K562 (cell line): Measurements from ENCODE around the gene CDC45. TPM values are rescaled to one million over a fixed set of nuclear protein-coding genes. Genes with fewer than 3 reads are reported as not detected.

Source experiments
- ATAC-seq: fragments of 200-7000 bp; cut with Tn5 transposase; 3 replicates; pipeline ENCODE4 v1.9.1; 2020; ENCODE audit warnings: moderate library complexity
- BruUV-seq: library from RNA; stranded (reverse); fragments of 400-500 nt; replicated peaks from 2 replicates; lab custom pipeline; 2021; lab: Mats Ljungman, UMichigan
- CTCF ChIA-PET: fragments of 300-600 bp; formaldehyde crosslinking; extraction: SDS; loops from one replicate; lab custom pipeline; 2021; ENCODE audit warnings: low intra/inter-chr PET ratio; lab: Yijun Ruan, JAX
- POLR2A ChIA-PET: fragments of 300-600, 350-650 bp; sonication (Branson Sonifier 250); formaldehyde crosslinking; extraction: SDS; loops from one replicate; lab custom pipeline; 2021; ENCODE audit warnings: antibody characterized with exemption, inconsistent platforms; lab: Yijun Ruan, JAX
- DNase-seq, 4 experiments: peaks; one replicate each; pipeline versions ENCODE4 v3.0.0 to v3.0.0-alpha.2; 2011 to 2018; ENCODE audit warnings: low spot score in 3 of 4, mixed read lengths in 3 of 4; ENCODE audit errors: extremely low read depth in 1 of 4
- FAIRE-seq: peaks from 2 replicates; lab custom pipeline; 2011; peaks lifted over from hg19 to GRCh38; lab: Jason Lieb, UNC
- H2AFZ ChIP-seq: 2 replicates; pipeline ENCODE4 v1.6.0; 2011; ENCODE audit warnings: low read depth, low read length, control low read depth, inconsistent platforms
- H3K27ac ChIP-seq: fragments of 200-600 bp; 3 replicates; pipeline ENCODE4 v1.8.0; 2011; ENCODE audit warnings: low read depth, mild to moderate bottlenecking, control low read depth, inconsistent platforms, low read length, moderate library complexity, mixed read lengths; ENCODE audit errors: extremely low read depth
- H3K27me3 ChIP-seq, 2 experiments: fragments of 300-600 bp in 1 of 2; 2 replicates in 1 of 2; 3 replicates in 1 of 2; pipeline versions ENCODE4 v1.6.0 to v1.8.0; 2011; ENCODE audit warnings: inconsistent platforms in 2 of 2, low read length in 2 of 2, mild to moderate bottlenecking in 1 of 2, mixed read lengths in 1 of 2, moderate library complexity in 1 of 2; ENCODE audit not compliant: control insufficient read depth in 2 of 2, insufficient read depth in 2 of 2
- H3K36me3 ChIP-seq: fragments of 300-600 bp; 3 replicates; pipeline ENCODE4 v1.8.0; 2011; ENCODE audit warnings: mild to moderate bottlenecking, low read length, inconsistent platforms; ENCODE audit not compliant: control insufficient read depth, insufficient read depth
- H3K4me1 ChIP-seq, 2 experiments: fragments of 200-600 bp in 1 of 2; replicated peaks in 1 of 2; 2 replicates in 1 of 2; 3 replicates in 1 of 2; pipeline versions ENCODE4 v1.5.1 to v1.8.0; 2011; ENCODE audit warnings: inconsistent platforms in 2 of 2, low read length in 2 of 2, mild to moderate bottlenecking in 1 of 2, mixed read lengths in 1 of 2, moderate library complexity in 1 of 2; ENCODE audit not compliant: control insufficient read depth in 2 of 2, insufficient read depth in 2 of 2
- H3K4me2 ChIP-seq: 2 replicates; pipeline ENCODE4 v1.6.1; 2011; ENCODE audit warnings: low read length, control low read depth, inconsistent platforms, mixed read lengths; ENCODE audit not compliant: insufficient read depth
- H3K4me3 ChIP-seq: fragments of 200-600 bp; sonication (generic), shearing (Covaris generic); 2 replicates; pipeline ENCODE4 v1.5.1; 2016; ENCODE audit warnings: control low read depth, inconsistent platforms
- H3K79me2 ChIP-seq: fragments of 200-600 bp; 3 replicates; pipeline ENCODE4 v1.8.0; 2011; ENCODE audit warnings: low read length, inconsistent platforms; ENCODE audit not compliant: control insufficient read depth, insufficient read depth
- H3K9ac ChIP-seq, 2 experiments: 2 replicates each; pipeline versions ENCODE4 v1.6.0 to v1.6.1; 2011; ENCODE audit warnings: low read depth in 2 of 2, low read length in 2 of 2, control low read depth in 1 of 2, inconsistent platforms in 1 of 2, mild to moderate bottlenecking in 1 of 2, mixed read lengths in 1 of 2; ENCODE audit not compliant: insufficient read depth in 1 of 2
- H3K9me1 ChIP-seq: one replicate; pipeline ENCODE4 v1.6.0; 2011; ENCODE audit warnings: inconsistent platforms, mild to moderate bottlenecking, low read length, moderate library complexity; ENCODE audit not compliant: control insufficient read depth, insufficient read depth
- H3K9me3 ChIP-seq: replicated peaks from 2 replicates; pipeline ENCODE4 v1.5.1; 2011; ENCODE audit warnings: low read depth, low read length, inconsistent platforms; ENCODE audit not compliant: control insufficient read depth, insufficient read depth
- H4K20me1 ChIP-seq: replicated peaks from 2 replicates; pipeline ENCODE4 v1.6.1; 2011; ENCODE audit warnings: low read length, inconsistent platforms, mixed read lengths; ENCODE audit not compliant: control insufficient read depth, insufficient read depth
- FIP1L1 ChIP-seq: fragments of 200-400 bp; formaldehyde crosslinking; IDR thresholded peaks from 2 replicates; pipeline ENCODE4 v1.6.1; 2018; ENCODE audit warnings: mild to moderate bottlenecking, low read depth, low read length; ENCODE audit not compliant: poor library complexity, severe bottlenecking
- GABPB2 ChIP-seq: fragments of 250-450 bp; sonication (Bioruptor Pico); conservative IDR thresholded peaks from 2 replicates; pipeline ENCODE4 v1.5.1; 2021; ENCODE audit warnings: mild to moderate bottlenecking
- LCOR ChIP-seq: sonication (generic); formaldehyde crosslinking; IDR thresholded peaks from 2 replicates; pipeline ENCODE4 v1.8.0; 2022; ENCODE audit warnings: mild to moderate bottlenecking, missing genetic modification reagents
- PHF8 ChIP-seq: fragments of 200-600 bp; sonication (generic); IDR thresholded peaks from 2 replicates; pipeline ENCODE4 v1.6.1; 2012; ENCODE audit warnings: mixed run types, mild to moderate bottlenecking, inconsistent platforms, low read length, moderate library complexity, borderline replicate concordance
- POLR2AphosphoS2 ChIP-seq: IDR thresholded peaks from 2 replicates; pipeline ENCODE4 v1.6.1; 2012; ENCODE audit warnings: low read length, improper control_type of control experiment
- POLR2G ChIP-seq: fragments of 200-400 bp; formaldehyde crosslinking; IDR thresholded peaks from 2 replicates; pipeline ENCODE4 v1.6.1; 2017; ENCODE audit warnings: low read depth, mild to moderate bottlenecking, antibody characterized with exemption, low read length, moderate library complexity
- SIN3A ChIP-seq, 2 experiments: fragments of 150-350 bp in 1 of 2; IDR thresholded peaks; 2 replicates each; pipeline ENCODE4 v1.6.1; 2011 to 2016; ENCODE audit warnings: borderline replicate concordance in 2 of 2, low read depth in 2 of 2, low read length in 2 of 2, mild to moderate bottlenecking in 2 of 2, moderate library complexity in 2 of 2; ENCODE audit not compliant: control insufficient read depth in 1 of 2
- WHSC1 ChIP-seq: IDR thresholded peaks from one replicate; pipeline ENCODE4 v1.6.1; 2012; ENCODE audit warnings: low read length, control low read depth, inconsistent platforms
- ZNF124 ChIP-seq: sonication (generic); formaldehyde crosslinking; IDR thresholded peaks from 2 replicates; pipeline ENCODE4 v1.8.1; 2022; ENCODE audit warnings: missing genetic modification reagents
- WGBS: fragments of 100-300 bp; shearing (Covaris generic); methylation state at CpG from one replicate; pipeline ENCODE4 v1.1.6; 2016; ENCODE audit warnings: low coverage, mixed read lengths; ENCODE audit not compliant: insufficient coverage; ENCODE audit errors: missing lambda C conversion rate; 5-methylcytosine and 5-hydroxymethylcytosine counted together
- in situ Hi-C: fragments of 300-500 bp; cut with MboI; formaldehyde crosslinking; loops from 4 replicates; pipeline ENCODE4 v1.15.0; 2018; ENCODE audit warnings: inconsistent platforms, mixed read lengths
- intact Hi-C: fragments of 100-400 bp; cut with micrococcal nuclease; formaldehyde crosslinking; loops from 2 replicates; pipeline ENCODE4 v1.14.2; 2022
- polyA plus RNA-seq, 8 experiments: library from polyadenylated mRNA; depleted of rRNA in 4 of 8; stranded (reverse) in 5 of 8; unstranded in 3 of 8; fragments of >200 nt; fragmentation: Nextera tagmentation in 2 of 8; fragmentation: Illumina TruSeq in 1 of 8; extraction: Ambion mirVana in 2 of 8; extraction: Trizol in 1 of 8; gene quantifications; 2 replicates each; pipeline versions ENCODE4 v1.2.1 to v1.2.3, GENCODE V29; 2011 to 2014; ENCODE audit warnings: inconsistent platforms in 1 of 8, missing spikeins in 1 of 8
- total RNA-seq, 7 experiments: library from RNA; depleted of rRNA in 6 of 7; stranded (reverse); fragments of >200 nt in 6 of 7; fragmentation: Illumina TruSeq in 2 of 7; extraction: Trizol in 2 of 7; gene quantifications; 2 replicates each; pipeline versions ENCODE4 v1.2.1 to v1.2.3, GENCODE V29; 2011 to 2021; ENCODE audit warnings: low replicate concordance in 1 of 7
- TF ChIP-seq, protein P1 (sequence below): sonication (generic); formaldehyde crosslinking; IDR thresholded peaks from 2 replicates; pipeline ENCODE4 v1.8.1; 2022; ENCODE audit warnings: missing genetic modification reagents
- TF ChIP-seq, protein P2 (sequence below): conservative IDR thresholded peaks from 2 replicates; pipeline ENCODE4 v1.6.1; 2011; ENCODE audit warnings: low read depth, mild to moderate bottlenecking, low read length; ENCODE audit not compliant: control insufficient read depth
- TF ChIP-seq, protein P3 (sequence below), 2 experiments: fragments of 450-650 bp in 1 of 2; IDR thresholded peaks; 2 replicates each; pipeline ENCODE4 v1.6.1; 2011 to 2017; ENCODE audit warnings: low read depth in 2 of 2, antibody characterized with exemption in 1 of 2, borderline replicate concordance in 1 of 2, low read length in 1 of 2, mild to moderate bottlenecking in 1 of 2, mixed read lengths in 1 of 2; ENCODE audit not compliant: control insufficient read depth in 1 of 2

CDC45 gene
- total and polyA plus RNA-seq, 9 of the 15 experiments (the other 6 are each of a cell fraction or from before 2014, with no cell fraction given), result 251 to 580 (median 410) TPM

DNA sequence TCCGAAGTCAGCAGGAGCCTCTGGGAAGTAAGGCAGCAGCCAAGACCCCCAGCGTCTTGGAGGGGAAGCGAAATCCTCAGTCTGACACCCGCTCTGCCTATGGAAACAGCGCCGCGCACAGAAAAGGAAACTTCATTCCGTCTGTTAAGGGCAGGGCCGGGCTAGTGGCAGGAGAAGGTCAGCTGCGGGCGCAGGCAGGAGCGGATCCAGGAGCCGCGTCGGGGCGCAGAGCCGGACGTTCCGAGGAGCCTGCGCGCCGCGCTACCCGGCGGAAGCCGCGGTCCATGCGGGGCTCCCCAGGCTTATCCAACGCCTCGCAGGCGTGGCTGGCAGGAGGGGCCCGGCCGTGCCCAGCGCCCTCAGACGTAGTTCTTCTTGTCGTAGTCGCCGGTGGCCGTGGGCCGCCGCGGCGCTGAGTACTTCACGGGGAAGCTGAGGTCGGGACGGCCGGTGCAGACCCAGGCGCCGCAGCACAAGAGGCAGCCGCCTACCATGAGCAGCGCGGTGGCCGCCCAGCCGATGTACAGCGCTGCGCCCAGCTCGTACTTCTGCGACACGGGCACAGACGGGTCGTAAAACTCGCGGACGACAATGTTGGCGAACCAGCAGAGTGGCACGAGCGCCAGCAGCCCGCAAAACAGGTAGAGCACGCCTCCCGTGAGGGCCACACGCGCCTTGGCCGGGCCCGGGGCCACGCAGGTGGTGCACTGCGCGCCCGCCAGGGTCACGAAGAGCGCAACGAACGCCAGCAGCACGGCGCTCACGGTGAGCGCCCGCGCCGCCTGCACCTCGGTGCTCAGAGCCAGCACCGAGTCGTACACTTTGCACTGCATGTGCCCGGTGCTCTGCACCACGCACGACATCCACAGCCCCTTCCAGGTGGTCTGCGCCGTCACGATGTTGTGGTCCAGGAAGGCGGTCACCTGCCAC, 43.8 kb downstream of the CDC45 start:
- no peak overlapping the region for H3K4me2 ChIP-seq
- no peaks in the 10 kb centered on the region for H3K79me2 ChIP-seq
- peaks cover 19 to 23% of the 10 kb centered on the region in 2 experiments; a peak in 4 of 5 replicates for H3K27me3 ChIP-seq
- intact Hi-C loops, result no loop called here
- WGBS, result 97% methylated on average over 99 of the region's 99 CpGs
- FAIRE-seq (no peak), ATAC-seq (no peak), DNase-seq (peak in 2 of 4 experiments; percentile 42 to 56)
- CTCF ChIA-PET, result no interaction called here
- in situ Hi-C loops, result no loop called here
- no peaks in the 10 kb centered on the region for H3K9me3 ChIP-seq
- no peak overlapping the region for H3K27ac ChIP-seq
- no TSS peak for BruUV-seq
- H3K4me1 ChIP-seq, result peaks cover 0 to 52% of the 10 kb centered on the region in 2 experiments; a peak in 3 of 5 replicates
- no peak overlapping the region for H3K4me3 ChIP-seq
- H3K9me1 ChIP-seq, result no peaks in the 10 kb centered on the region
- no peak overlapping the region for H2AFZ ChIP-seq
- H3K9ac ChIP-seq, result peak overlapping the region in 1 of 2 experiments; percentile 1; a peak in 1 of 4 replicates
- H4K20me1 ChIP-seq, result peaks cover 22% of the 10 kb centered on the region
- H3K36me3 ChIP-seq, result peaks cover 43% of the 10 kb centered on the region; the same call in 2 of the 3 replicates
- POLR2A ChIA-PET, result interaction anchor here (0.6 to 2.8 kb wide), 6 partner anchors 13 to 565 kb away, joined by 3 to 22 read pairs (median 3); no protein-coding TSS in a partner anchor
- TF ChIP-seq, protein P1, sequence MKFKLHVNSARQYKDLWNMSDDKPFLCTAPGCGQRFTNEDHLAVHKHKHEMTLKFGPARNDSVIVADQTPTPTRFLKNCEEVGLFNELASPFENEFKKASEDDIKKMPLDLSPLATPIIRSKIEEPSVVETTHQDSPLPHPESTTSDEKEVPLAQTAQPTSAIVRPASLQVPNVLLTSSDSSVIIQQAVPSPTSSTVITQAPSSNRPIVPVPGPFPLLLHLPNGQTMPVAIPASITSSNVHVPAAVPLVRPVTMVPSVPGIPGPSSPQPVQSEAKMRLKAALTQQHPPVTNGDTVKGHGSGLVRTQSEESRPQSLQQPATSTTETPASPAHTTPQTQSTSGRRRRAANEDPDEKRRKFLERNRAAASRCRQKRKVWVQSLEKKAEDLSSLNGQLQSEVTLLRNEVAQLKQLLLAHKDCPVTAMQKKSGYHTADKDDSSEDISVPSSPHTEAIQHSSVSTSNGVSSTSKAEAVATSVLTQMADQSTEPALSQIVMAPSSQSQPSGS (CRISPR knock-in tag), result peak; percentile 17
- TF ChIP-seq ZNF124 (CRISPR knock-in tag) (0 out of 2 replicates have a peak, but pooled peaks have one; percentile 21), POLR2G (peak; percentile 71), POLR2AphosphoS2 (peak; percentile 10; the same call in 1 of the 2 replicates), SIN3A (IDR thresholded peaks at IDR 0.05; ENCODE audit: borderline replicate concordance in 2 of 2, control insufficient read depth in 1 of 2, low read depth in 2 of 2, low read length in 2 of 2) (no peak), FIP1L1 (peak; percentile 43), LCOR (CRISPR knock-in tag) (0 out of 2 replicates have a peak, but pooled peaks have one; percentile 44), PHF8 (peak; percentile 19; the same call in 1 of the 2 replicates), GABPB2 (peak; percentile 72; the same call in 1 of the 2 replicates), WHSC1 (peak; percentile 33)
- TF ChIP-seq, protein P2, sequence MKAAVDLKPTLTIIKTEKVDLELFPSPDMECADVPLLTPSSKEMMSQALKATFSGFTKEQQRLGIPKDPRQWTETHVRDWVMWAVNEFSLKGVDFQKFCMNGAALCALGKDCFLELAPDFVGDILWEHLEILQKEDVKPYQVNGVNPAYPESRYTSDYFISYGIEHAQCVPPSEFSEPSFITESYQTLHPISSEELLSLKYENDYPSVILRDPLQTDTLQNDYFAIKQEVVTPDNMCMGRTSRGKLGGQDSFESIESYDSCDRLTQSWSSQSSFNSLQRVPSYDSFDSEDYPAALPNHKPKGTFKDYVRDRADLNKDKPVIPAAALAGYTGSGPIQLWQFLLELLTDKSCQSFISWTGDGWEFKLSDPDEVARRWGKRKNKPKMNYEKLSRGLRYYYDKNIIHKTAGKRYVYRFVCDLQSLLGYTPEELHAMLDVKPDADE, result 0 out of 2 replicates have a peak, but pooled peaks have one; percentile 44
- TF ChIP-seq, protein P3, sequence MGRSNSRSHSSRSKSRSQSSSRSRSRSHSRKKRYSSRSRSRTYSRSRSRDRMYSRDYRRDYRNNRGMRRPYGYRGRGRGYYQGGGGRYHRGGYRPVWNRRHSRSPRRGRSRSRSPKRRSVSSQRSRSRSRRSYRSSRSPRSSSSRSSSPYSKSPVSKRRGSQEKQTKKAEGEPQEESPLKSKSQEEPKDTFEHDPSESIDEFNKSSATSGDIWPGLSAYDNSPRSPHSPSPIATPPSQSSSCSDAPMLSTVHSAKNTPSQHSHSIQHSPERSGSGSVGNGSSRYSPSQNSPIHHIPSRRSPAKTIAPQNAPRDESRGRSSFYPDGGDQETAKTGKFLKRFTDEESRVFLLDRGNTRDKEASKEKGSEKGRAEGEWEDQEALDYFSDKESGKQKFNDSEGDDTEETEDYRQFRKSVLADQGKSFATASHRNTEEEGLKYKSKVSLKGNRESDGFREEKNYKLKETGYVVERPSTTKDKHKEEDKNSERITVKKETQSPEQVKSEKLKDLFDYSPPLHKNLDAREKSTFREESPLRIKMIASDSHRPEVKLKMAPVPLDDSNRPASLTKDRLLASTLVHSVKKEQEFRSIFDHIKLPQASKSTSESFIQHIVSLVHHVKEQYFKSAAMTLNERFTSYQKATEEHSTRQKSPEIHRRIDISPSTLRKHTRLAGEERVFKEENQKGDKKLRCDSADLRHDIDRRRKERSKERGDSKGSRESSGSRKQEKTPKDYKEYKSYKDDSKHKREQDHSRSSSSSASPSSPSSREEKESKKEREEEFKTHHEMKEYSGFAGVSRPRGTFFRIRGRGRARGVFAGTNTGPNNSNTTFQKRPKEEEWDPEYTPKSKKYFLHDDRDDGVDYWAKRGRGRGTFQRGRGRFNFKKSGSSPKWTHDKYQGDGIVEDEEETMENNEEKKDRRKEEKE (IDR thresholded peaks at IDR 0.05; ENCODE audit: borderline replicate concordance in 1 of 2, control insufficient read depth in 1 of 2, low read depth in 2 of 2, low read length in 1 of 2), result no peak
